ENCODE data around the gene APOBEC3A.
"Not testable (repeated sequence)": the region's sequence is repeated elsewhere in the genome, so short reads cannot be mapped to it uniquely, and the experiment has no call there.

Gene APOBEC3A

GRCh38 chr22:39007177-39007576, 49.8 kb downstream of the APOBEC3A start:
- TF ChIP-seq CTCF (IDR thresholded peaks at IDR 0.05) = no peak
- DNase-seq = no peak

GRCh38 chr22:39008271-39008850, 51.0 kb downstream of the APOBEC3A start:
- not testable (repeated sequence) for H3K4me3 ChIP-seq, H3K27me3 ChIP-seq, DNase-seq, H3K4me1 ChIP-seq, H3K9me3 ChIP-seq, H3K27ac ChIP-seq, H3K36me3 ChIP-seq
- intact Hi-C loops (cut with DNase I; ENCODE audit: low total_unique reads) = loop anchor here (5.0 kb wide), 1 partner anchor 114 kb away; no protein-coding TSS in a partner anchor

More at GRCh38 chr22:39007177-39007576, 49.8 kb downstream of the APOBEC3A start:
- Histone ChIP-seq H3K36me3 (no peaks in the 10 kb centered on the region), H3K27ac (no peak overlapping the region), H3K27me3 (no peaks in the 10 kb centered on the region), H3K9me3 (no peaks in the 10 kb centered on the region), H3K4me3 (no peak overlapping the region), H3K4me1 (peaks cover 0 to 4% (median 0%) of the 10 kb centered on the region in 4 donors)
- intact Hi-C loops (cut with DNase I; ENCODE audit: low total_unique reads) = loop anchor here (5.0 kb wide), 1 partner anchor 115 kb away; no protein-coding TSS in a partner anchor

- no peaks in the 10 kb centered on the region for H3K36me3 ChIP-seq
- H3K27ac ChIP-seq = no peak overlapping the region
- H3K27me3 ChIP-seq = no peaks in the 10 kb centered on the region
- peaks cover 0 to 18% (median 10%) of the 10 kb centered on the region in 4 donors for H3K4me1 ChIP-seq
- H3K9me3 ChIP-seq = no peaks in the 10 kb centered on the region
- no peak overlapping the region for H3K4me3 ChIP-seq
- intact Hi-C loops (cut with DNase I; ENCODE audit: low total_unique reads) = no loop called here
- DNase-seq = no peak
- TF ChIP-seq CTCF (IDR thresholded peaks at IDR 0.05) = no peak
Measured at GRCh38 chr22:39010946-39011345, 53.5 kb downstream of the APOBEC3A start.
